ENCODE data around the gene SERPINA3.

- TF ChIP-seq CTCF (IDR thresholded peaks at IDR 0.05) (no peak), POLR2A (IDR thresholded peaks at IDR 0.05) (no peak), POLR2AphosphoS5 (IDR thresholded peaks at IDR 0.05) (no peak)
Observed at GRCh38 chr14:94569381-94570001, 42.7 kb upstream of the SERPINA3 start.
